Iris pigment epithelial cell (primary cell): ENCODE measurements around the gene ARAF.
"Not testable (repeated sequence)": the region's sequence is repeated elsewhere in the genome, so short reads cannot be mapped to it uniquely, and the experiment has no call there.

Experiments
- DNase-seq: peaks from one replicate; pipeline ENCODE4 v3.0.0-alpha.2; 2011; ENCODE audit warnings: low read depth

The ARAF gene

GRCh38 chrX:47560934-47561658, at the start of gene ARAF:
Gene ARAF (plus strand): TSS chrX:47561205. CDS start chrX:47562968, 1,763 bp downstream.
- peak; percentile 99 for DNase-seq

GRCh38 chrX:47512383-47512782, 48.6 kb upstream of the ARAF start:
- not testable (repeated sequence) for DNase-seq

DNA sequence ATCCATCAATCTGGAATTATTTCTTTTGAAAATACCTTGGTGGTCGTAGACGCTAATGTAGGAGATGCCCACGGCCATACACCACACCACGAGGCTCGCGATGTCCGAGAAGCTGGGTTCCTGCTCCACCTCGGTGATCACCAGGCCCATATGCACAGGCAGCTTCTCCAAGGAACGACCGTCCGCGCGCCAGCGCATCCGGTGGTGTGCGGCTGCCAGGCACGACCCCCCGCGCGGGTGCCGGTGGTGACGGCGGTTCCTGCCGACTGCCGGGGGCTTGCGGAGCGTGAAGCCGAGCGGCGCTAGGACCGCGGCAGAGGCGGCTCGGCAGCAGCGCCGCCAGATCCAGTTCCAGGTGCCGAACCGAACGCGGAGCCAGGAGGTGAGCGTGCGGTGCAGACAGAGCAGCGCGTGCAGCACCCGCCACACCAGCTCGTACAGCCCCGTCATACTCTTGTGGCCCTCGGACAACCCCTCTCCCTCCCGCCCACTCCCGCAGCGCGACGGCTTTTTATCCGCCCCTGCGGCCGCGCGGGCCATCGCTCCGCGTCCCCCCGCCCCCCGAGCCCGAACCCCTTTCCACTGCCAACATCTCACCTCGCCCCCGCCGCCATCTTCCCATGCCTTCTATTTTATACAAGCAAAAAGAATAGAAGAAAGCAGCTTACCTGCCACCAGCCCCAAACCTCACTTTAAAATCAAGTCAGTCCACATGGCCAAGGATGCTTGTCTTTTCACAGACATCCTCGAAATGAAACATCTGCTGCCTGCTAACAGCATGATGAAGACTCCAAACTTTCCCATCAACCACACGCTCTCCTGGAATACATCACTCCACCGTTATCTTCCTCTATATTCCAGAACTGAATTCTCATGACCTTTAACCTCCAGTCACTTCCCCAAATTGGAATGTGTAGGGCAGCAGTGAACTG, 47.7 kb upstream of the ARAF start:
- not testable (repeated sequence) for DNase-seq

- peak; percentile 76 for DNase-seq
Measured at GRCh38 chrX:47514533-47515235, 46.3 kb upstream of the ARAF start.

DNA sequence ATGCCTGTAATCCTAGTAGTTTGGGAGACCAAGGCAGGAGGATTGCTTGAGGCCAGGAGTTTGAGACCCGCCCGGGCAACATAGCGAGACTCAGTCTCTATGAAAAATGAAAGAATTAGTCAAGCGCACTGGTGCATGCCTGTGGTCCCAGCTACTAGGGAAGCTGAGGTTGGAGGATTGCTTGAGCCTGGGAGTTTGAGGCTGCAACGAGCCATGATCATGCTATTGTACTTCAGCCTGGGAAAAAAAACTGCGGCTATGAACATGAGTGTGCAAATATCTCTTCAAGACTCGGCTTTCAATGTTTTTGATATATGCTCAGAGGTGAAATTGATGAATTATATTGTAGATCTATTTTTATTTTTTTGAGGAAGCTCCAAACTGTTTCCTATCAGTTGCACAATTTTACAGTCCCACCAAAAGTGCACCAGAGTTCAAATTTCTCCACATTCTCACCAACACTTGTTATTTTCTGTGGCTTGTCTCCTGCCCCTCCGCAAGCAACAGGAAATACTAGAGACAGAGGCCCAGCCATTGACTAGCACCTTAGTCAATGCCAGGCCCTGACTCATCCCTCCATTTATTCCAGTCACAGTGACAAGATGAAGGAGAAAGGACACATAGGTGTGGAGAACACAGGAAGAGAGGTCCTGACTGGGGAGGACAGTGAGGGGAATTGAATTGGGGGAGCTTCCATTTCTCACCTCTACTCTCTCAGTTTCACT, 44.9 kb upstream of the ARAF start:
- DNase-seq, result peak; percentile 81

DNA sequence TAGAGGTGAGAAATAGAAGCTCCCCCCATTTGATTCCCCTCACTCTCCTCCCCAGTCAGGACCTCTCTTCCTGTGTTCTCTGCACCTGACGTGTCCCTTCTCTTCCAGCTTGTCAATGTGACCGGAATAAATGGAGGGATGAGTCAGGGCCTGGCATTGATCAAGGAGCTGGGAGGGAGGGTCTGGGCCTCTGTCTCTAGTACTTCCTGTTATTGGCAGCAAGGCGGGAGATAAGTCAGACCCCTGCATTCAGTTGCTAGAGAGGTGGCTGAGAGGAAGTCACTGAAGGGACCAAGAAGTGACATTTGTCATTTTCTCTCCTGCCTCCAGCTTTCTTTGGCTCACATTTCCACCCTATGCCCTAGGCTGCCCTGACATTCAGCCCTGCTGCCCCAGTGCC, 42.9 kb upstream of the ARAF start:
- no peak for DNase-seq

GRCh38 chrX:47523297-47523696, 37.7 kb upstream of the ARAF start:
- DNase-seq, result peak; percentile 61

GRCh38 chrX:47523713-47524166, 37.3 kb upstream of the ARAF start:
- DNase-seq, result no peak

DNA sequence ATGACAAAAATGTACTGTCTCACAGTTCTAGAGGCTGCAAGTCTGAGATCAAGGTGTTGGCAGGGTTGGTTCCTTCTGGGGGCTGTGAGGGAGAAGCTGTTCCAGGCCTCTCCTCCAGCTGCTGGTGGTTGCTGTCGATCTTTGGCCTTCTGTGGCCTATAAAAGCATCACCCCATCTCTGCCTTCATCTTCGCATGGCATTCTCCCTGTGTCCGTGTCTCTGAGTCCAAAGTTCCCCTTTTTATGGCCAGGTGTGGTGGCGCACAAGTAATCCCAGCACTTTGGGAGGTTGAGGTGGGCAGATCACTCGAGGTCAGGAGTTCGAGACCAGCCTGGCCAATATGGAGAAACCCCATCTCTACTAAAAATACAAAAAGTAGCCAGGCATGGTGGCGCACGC, 31.5 kb upstream of the ARAF start:
- DNase-seq, result no peak

- DNase-seq, result no peak
Measured at GRCh38 chrX:47530049-47530448, 31.0 kb upstream of the ARAF start.

- no peak for DNase-seq
Measured at GRCh38 chrX:47539860-47540259, 21.1 kb upstream of the ARAF start.

- peak; percentile 93 for DNase-seq
Measured at GRCh38 chrX:47540754-47541538, 20.1 kb upstream of the ARAF start.

DNA sequence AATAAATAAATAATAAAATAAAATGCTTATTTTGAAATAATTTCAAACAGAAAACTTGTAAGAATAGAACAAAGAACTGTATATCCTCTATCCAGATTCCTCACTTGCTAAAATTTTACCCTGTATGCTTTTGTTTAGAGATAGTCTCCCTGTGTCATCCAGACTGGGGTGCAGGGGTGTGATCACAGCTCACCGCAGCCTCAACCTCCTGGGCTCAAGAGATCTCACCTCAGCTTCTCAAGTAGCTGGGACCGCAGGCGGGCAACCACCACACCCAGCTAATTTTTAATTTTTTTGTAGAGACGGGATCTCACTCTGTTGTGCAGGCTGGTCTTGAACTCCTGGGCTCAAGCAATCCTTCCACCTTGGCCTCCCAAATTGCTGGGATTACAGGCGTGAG, 17.5 kb upstream of the ARAF start:
- no peak for DNase-seq

GRCh38 chrX:47556045-47556623, 4.9 kb upstream of the ARAF start:
- DNase-seq, result peak; percentile 95

GRCh38 chrX:47558436-47558835, 2.6 kb upstream of the ARAF start:
- no peak for DNase-seq

DNA sequence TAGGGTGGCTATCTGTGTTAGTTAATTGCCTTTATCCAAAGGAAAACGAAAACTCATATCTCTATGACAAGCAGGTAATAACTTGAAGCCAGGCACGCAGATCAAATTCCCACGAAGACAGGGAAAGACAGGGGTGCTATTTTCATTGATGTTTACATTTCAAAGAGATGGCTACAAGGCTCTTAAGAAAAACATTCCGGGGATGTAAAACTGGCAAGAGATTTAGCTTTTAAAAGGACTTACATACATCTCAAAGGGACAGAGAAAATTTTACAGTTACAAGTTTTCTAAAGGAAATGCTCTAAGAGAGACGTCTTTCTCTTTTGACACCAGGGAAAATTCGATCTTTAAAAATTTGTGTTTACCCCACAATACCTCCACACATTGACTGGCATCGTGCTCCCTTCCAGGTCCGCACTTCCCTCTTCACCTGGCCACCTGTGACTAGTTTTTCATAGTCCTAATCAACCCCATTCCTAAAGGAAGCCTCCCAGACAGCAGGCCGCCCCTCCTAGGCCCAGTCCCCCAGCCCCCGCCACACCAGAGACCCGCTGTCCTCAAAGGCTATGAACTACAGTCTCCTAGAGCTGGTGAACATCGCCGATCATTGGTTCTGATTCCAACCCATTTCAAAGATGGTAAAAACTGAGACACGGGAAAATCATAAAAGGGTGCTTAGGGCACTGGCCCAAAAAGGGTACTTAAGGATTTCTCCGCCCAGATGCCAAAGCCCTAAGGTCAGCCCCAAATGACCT, 649 bp upstream of the ARAF start:
- DNase-seq, result peak; percentile 23

GRCh38 chrX:47561659-47562151, 700 bp downstream of the ARAF start:
- DNase-seq, result no peak

DNA sequence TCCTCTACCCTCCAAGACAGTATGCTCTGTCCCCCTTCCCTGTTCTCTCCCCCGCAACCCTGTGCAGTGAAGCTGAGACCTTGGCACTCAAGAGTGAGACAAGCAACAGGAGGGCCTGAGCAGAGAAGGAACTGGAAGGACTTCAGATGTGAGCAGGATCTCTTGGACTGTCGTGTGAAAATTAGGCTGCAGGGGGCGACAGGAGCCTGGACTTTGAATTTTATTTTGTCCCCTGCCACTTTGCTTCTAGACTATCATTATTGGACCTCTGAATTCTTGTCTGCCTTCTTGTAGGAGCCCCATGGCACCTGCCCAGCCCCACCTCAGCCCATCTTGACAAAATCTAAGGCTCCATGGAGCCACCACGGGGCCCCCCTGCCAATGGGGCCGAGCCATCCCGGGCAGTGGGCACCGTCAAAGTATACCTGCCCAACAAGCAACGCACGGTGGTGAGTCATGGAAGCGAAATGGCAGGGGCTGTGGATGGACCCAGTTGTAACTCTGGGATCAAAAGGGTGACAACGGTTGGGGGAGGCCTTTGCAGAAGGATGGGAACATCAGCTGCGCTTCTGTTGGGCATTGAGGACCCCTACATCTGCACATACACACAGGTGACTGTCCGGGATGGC, 1.7 kb downstream of the ARAF start:
- DNase-seq, result peak; percentile 44

GRCh38 chrX:47563801-47564315, 2.9 kb downstream of the ARAF start:
- DNase-seq, result peak; percentile 89
